ENCODE results near the gene SIPA1L3. TPM values are rescaled to one million over a fixed set of nuclear protein-coding genes. Genes with fewer than 3 reads are reported as not detected.

Gene SIPA1L3
- total and polyA plus RNA-seq, 10 of the 15 experiments (the other 5 are each of a cell fraction or from before 2014, with no cell fraction given) = 0.24 to 66.2 (median 19.1) TPM

GRCh38 chr19:38105574-38105973 lies 198.6 kb downstream of the SIPA1L3 start (continued):
- TF ChIP-seq IRF5 (IDR thresholded peaks at IDR 0.05; ENCODE audit: borderline replicate concordance) (no peak), GABPA (IDR thresholded peaks at IDR 0.05; ENCODE audit: low read depth) (no peak), YY1 (IDR thresholded peaks at IDR 0.05; ENCODE audit: low read depth, low read length) (no peak), NBN (IDR thresholded peaks at IDR 0.05) (no peak), USF1 (IDR thresholded peaks at IDR 0.05; ENCODE audit: borderline replicate concordance, extremely low read length, insufficient read depth, low read depth, low read length) (no peak), MYC (IDR thresholded peaks at IDR 0.05; ENCODE audit: insufficient read depth, insufficient read length, insufficient replicate concordance, low read length, severe bottlenecking) (no peak), ZNF24 (IDR thresholded peaks at IDR 0.05) (no peak), CEBPZ (IDR thresholded peaks at IDR 0.05; ENCODE audit: low read depth, low read length) (no peak), ESRRA (IDR thresholded peaks at IDR 0.05; ENCODE audit: low read length) (no peak)

All from GM12878 (cell line).